OCI-LY3 (cell line): ENCODE data around the gene TNFRSF21.

Source experiments
- H2AFZ ChIP-seq: fragments of 200-600, 300-600 bp; shearing (Covaris generic); 2 replicates; pipeline ENCODE4 v1.6.0; 2014; ENCODE audit warnings: antibody characterized with exemption, low read depth, low read length
- H3K27ac ChIP-seq: fragments of 200-600, 300-600 bp; sonication (generic); 2 replicates; pipeline ENCODE4 v1.5.1; 2014; ENCODE audit warnings: mild to moderate bottlenecking, low read length, moderate library complexity, mixed read lengths
- H3K27me3 ChIP-seq: fragments of 200-600, 300-600 bp; sonication (generic); 2 replicates; pipeline ENCODE4 v1.6.1; 2014; ENCODE audit warnings: low read depth, low read length, mixed read lengths
- H3K36me3 ChIP-seq: fragments of 200-600, 300-600 bp; sonication (generic); replicated peaks from 2 replicates; pipeline ENCODE3; 2014; ENCODE audit warnings: low read depth, low read length, mixed read lengths
- H3K4me1 ChIP-seq: fragments of 300-600, 200-600 bp; sonication (generic); 2 replicates; pipeline ENCODE4 v1.6.1; 2014; ENCODE audit warnings: low read length, mixed read lengths
- H3K4me2 ChIP-seq: fragments of 200-600, 300-600 bp; sonication (generic); 2 replicates; pipeline ENCODE4 v1.6.1; 2014; ENCODE audit warnings: low read length, mixed read lengths
- H3K4me3 ChIP-seq: fragments of 300-600, 200-600 bp; sonication (generic); 2 replicates; pipeline ENCODE4 v1.5.1; 2014; ENCODE audit warnings: antibody characterized with exemption, mild to moderate bottlenecking, low read length, moderate library complexity
- H3K79me2 ChIP-seq: fragments of 300-600, 200-600 bp; shearing (Covaris generic); 2 replicates; pipeline ENCODE4 v1.6.1; 2014; ENCODE audit warnings: mild to moderate bottlenecking, low read length, mixed read lengths
- H3K9ac ChIP-seq: fragments of 300-600, 200-600 bp; shearing (Covaris generic); 2 replicates; pipeline ENCODE4 v1.6.0; 2014; ENCODE audit warnings: mild to moderate bottlenecking, low read length, moderate library complexity
- H3K9me3 ChIP-seq: fragments of 200-600, 300-600 bp; shearing (Covaris generic); 2 replicates; pipeline ENCODE4 v1.6.1; 2014; ENCODE audit warnings: low read length, mixed read lengths; ENCODE audit not compliant: insufficient read depth
- H4K20me1 ChIP-seq: fragments of 200-600, 300-600 bp; sonication (generic); 2 replicates; pipeline ENCODE4 v1.6.1; 2016; ENCODE audit warnings: low read length, mixed read lengths; ENCODE audit not compliant: insufficient read depth
- CTCF ChIP-seq: fragments of 200-600, 300-600 bp; sonication (generic); IDR thresholded peaks from 2 replicates; pipeline ENCODE4 v1.5.1; 2014; ENCODE audit warnings: antibody characterized with exemption, low read length, low read depth
- EZH2phosphoT487 ChIP-seq: fragments of 200-600 bp; shearing (Covaris generic); IDR thresholded peaks from 2 replicates; pipeline ENCODE4 v1.6.1; 2018; ENCODE audit warnings: antibody characterized with exemption, mixed run types, low read depth

TNFRSF21 gene

GRCh38 chr6:47256981-47257730 lies 52.5 kb downstream of the TNFRSF21 start:
- H3K4me3 ChIP-seq, result no peak overlapping the region
- peaks cover 4% of the 10 kb centered on the region for H3K36me3 ChIP-seq
- H3K9me3 ChIP-seq, result no peaks in the 10 kb centered on the region
- no peak overlapping the region for H2AFZ ChIP-seq
- no peak overlapping the region for H3K4me2 ChIP-seq
- no peak overlapping the region for H3K9ac ChIP-seq
- H3K27ac ChIP-seq, result no peak overlapping the region
- no peaks in the 10 kb centered on the region for H3K27me3 ChIP-seq
- no peak for TF ChIP-seq EZH2phosphoT487
- no peak for TF ChIP-seq CTCF
- no peaks in the 10 kb centered on the region for H3K4me1 ChIP-seq
- no peaks in the 10 kb centered on the region for H3K79me2 ChIP-seq
- H4K20me1 ChIP-seq, result no peaks in the 10 kb centered on the region

GRCh38 chr6:47256361-47256760 lies 53.3 kb downstream of the TNFRSF21 start:
- Histone ChIP-seq H3K27me3 (no peaks in the 10 kb centered on the region), H3K4me2 (no peak overlapping the region), H3K9ac (no peak overlapping the region), H3K4me1 (no peaks in the 10 kb centered on the region), H3K79me2 (no peaks in the 10 kb centered on the region), H3K9me3 (no peaks in the 10 kb centered on the region), H3K4me3 (no peak overlapping the region), H3K36me3 (peaks cover 5% of the 10 kb centered on the region), H3K27ac (no peak overlapping the region), H2AFZ (no peak overlapping the region), H4K20me1 (no peaks in the 10 kb centered on the region)
- TF ChIP-seq CTCF (no peak), EZH2phosphoT487 (no peak)

- H3K4me1 ChIP-seq, result no peaks in the 10 kb centered on the region
- H3K9ac ChIP-seq, result no peak overlapping the region
- peaks cover 5% of the 10 kb centered on the region for H3K36me3 ChIP-seq
- H2AFZ ChIP-seq, result no peak overlapping the region
- no peaks in the 10 kb centered on the region for H3K79me2 ChIP-seq
- H3K27me3 ChIP-seq, result no peaks in the 10 kb centered on the region
- H3K4me3 ChIP-seq, result no peak overlapping the region
- H3K9me3 ChIP-seq, result no peaks in the 10 kb centered on the region
- no peak overlapping the region for H3K4me2 ChIP-seq
- H4K20me1 ChIP-seq, result no peaks in the 10 kb centered on the region
- no peak for TF ChIP-seq CTCF
- TF ChIP-seq EZH2phosphoT487, result no peak
- H3K27ac ChIP-seq, result no peak overlapping the region
Measured at GRCh38 chr6:47254906-47255305, 54.8 kb downstream of the TNFRSF21 start.

GRCh38 chr6:47254051-47254450 lies 55.7 kb downstream of the TNFRSF21 start:
- Histone ChIP-seq H3K4me2 (no peak overlapping the region), H3K9me3 (no peaks in the 10 kb centered on the region), H2AFZ (no peak overlapping the region), H3K27ac (no peak overlapping the region), H4K20me1 (no peaks in the 10 kb centered on the region), H3K36me3 (peaks cover 5% of the 10 kb centered on the region), H3K9ac (no peak overlapping the region), H3K27me3 (no peaks in the 10 kb centered on the region), H3K79me2 (no peaks in the 10 kb centered on the region), H3K4me3 (no peak overlapping the region), H3K4me1 (no peaks in the 10 kb centered on the region)
- no peak for TF ChIP-seq EZH2phosphoT487
- no peak for TF ChIP-seq CTCF
